ENCODE measurements around the gene ASB18.

GRCh38 chr2:236309669-236310029 is 45.4 kb upstream of the ASB18 start:
- no peak for TF ChIP-seq CTCF (IDR thresholded peaks at IDR 0.05)
- no peak for TF ChIP-seq POLR2A (IDR thresholded peaks at IDR 0.05)
